ENCODE data around the gene SERINC5. TPM values are rescaled to one million over a fixed set of nuclear protein-coding genes. Genes with fewer than 3 reads are reported as not detected.
"Not testable (repeated sequence)": the region's sequence is repeated elsewhere in the genome, so short reads cannot be mapped to it uniquely, and the experiment has no call there.

The SERINC5 gene
- total RNA-seq, 5 donors from 2014 or later (not counting 1 experiment from before 2014, with no cell fraction given) = 109 to 170 (median 112) TPM

DNA sequence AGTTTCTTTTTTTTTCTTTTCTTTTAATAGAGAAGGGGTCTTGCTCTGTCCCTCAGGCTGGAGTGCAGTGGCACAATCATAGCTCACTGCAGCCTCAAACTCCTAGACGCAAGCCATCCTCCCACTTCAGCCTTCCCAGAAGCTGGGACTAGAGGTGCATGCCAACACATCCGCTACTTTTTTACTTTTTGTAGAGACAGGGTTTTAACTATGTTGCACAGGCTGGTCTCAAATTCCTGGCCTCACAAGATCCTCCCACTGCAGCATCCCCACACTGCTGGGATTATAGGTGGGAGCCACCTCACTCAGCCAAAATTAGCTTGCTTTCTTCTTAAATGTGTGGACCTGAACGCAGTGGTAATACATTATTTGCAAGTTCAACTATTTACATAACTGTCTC lies 66.1 kb downstream of the SERINC5 start:
- peaks cover 89 to 99% (median 89%) of the 10 kb centered on the region in 3 donors for H3K4me1 Mint-ChIP-seq
- H3K36me3 Mint-ChIP-seq = peaks cover 26% of the 10 kb centered on the region
- POLR2A ChIA-PET = interaction anchor here (0.6 to 1.0 kb wide), 6 partner anchors 9 to 476 kb away, joined by 4 to 15 read pairs (median 5); no protein-coding TSS in a partner anchor
- CTCF ChIA-PET = interaction anchor here (0.6 to 1.2 kb wide), 4 partner anchors 16 to 117 kb away, joined by 3 to 6 read pairs (median 4); no protein-coding TSS in a partner anchor
- H3K9me3 Mint-ChIP-seq = no peaks in the 10 kb centered on the region
- Histone ChIP-seq H3K4me3 (ENCODE audit: control insufficient read depth in 1 of 2, extremely low read depth in 1 of 2, low read length in 1 of 2) (peak overlapping the region; percentile 47 to 59), H3K9me3 (no peaks in the 10 kb centered on the region), H3K4me1 (ENCODE audit: control insufficient read depth in 1 of 2, extremely low read depth in 1 of 2, insufficient read depth in 2 of 2, low read length in 2 of 2) (peaks cover 90 to 98% of the 10 kb centered on the region in 2 experiments), H3K27me3 (replicated peaks in 1 of 2; ENCODE audit: control insufficient read depth in 2 of 2, extremely low read depth in 1 of 2, insufficient read depth in 2 of 2, low read length in 1 of 2) (no peaks in the 10 kb centered on the region), H3K27ac (ENCODE audit: low read length) (peak overlapping the region; percentile 85), H3K36me3 (ENCODE audit: control insufficient read depth in 2 of 2, extremely low read depth in 1 of 2, insufficient read depth in 1 of 2, low read length in 1 of 2) (no peaks in the 10 kb centered on the region)
- peak overlapping the region; percentile 84 to 86 (median 84) for H3K4me3 Mint-ChIP-seq
- H3K27me3 Mint-ChIP-seq = no peaks in the 10 kb centered on the region
- ATAC-seq (replicated peaks in 1 of 4) (no peak), DNase-seq (no peak)
- WGBS (ENCODE audit: insufficient coverage) = 33% methylated on average over 1 of the region's 3 CpGs
- H3K27ac Mint-ChIP-seq = peak overlapping the region; percentile 100

GRCh38 chr5:80189201-80189600 lies 66.6 kb downstream of the SERINC5 start:
- Histone ChIP-seq H3K27me3 (replicated peaks in 1 of 2; ENCODE audit: control insufficient read depth in 2 of 2, extremely low read depth in 1 of 2, insufficient read depth in 2 of 2, low read length in 1 of 2) (no peaks in the 10 kb centered on the region), H3K9me3 (no peaks in the 10 kb centered on the region), H3K4me1 (ENCODE audit: control insufficient read depth in 1 of 2, extremely low read depth in 1 of 2, insufficient read depth in 2 of 2, low read length in 2 of 2) (peaks cover 93 to 98% of the 10 kb centered on the region in 2 experiments), H3K36me3 (ENCODE audit: control insufficient read depth in 2 of 2, extremely low read depth in 1 of 2, insufficient read depth in 1 of 2, low read length in 1 of 2) (no peaks in the 10 kb centered on the region), H3K27ac (ENCODE audit: low read length) (peak overlapping the region; percentile 85), H3K4me3 (ENCODE audit: control insufficient read depth in 1 of 2, extremely low read depth in 1 of 2, low read length in 1 of 2) (peak overlapping the region; percentile 47 to 59)
- no peaks in the 10 kb centered on the region for H3K9me3 Mint-ChIP-seq
- peak in 1 of 35 experiments; percentile 45 for DNase-seq
- peak in 2 of 4 experiments; percentile 18 to 25 for ATAC-seq (replicated peaks in 1 of 4)
- no peaks in the 10 kb centered on the region for H3K27me3 Mint-ChIP-seq
- ChIA-PET CTCF (interaction anchor here (0.6 to 1.2 kb wide), 4 partner anchors 16 to 118 kb away, joined by 3 to 6 read pairs (median 4); no protein-coding TSS in a partner anchor), POLR2A (interaction anchor here (0.6 to 0.7 kb wide), 4 partner anchors 9 to 477 kb away, joined by 4 to 5 read pairs (median 5); no protein-coding TSS in a partner anchor)
- peaks cover 89 to 99% (median 89%) of the 10 kb centered on the region in 3 donors for H3K4me1 Mint-ChIP-seq
- 28% methylated on average over 2 of the region's 8 CpGs for WGBS (ENCODE audit: insufficient coverage)
- H3K4me3 Mint-ChIP-seq = peak overlapping the region; percentile 84 to 86 (median 84)
- H3K36me3 Mint-ChIP-seq = peaks cover 26% of the 10 kb centered on the region
- peak overlapping the region; percentile 100 for H3K27ac Mint-ChIP-seq

DNA sequence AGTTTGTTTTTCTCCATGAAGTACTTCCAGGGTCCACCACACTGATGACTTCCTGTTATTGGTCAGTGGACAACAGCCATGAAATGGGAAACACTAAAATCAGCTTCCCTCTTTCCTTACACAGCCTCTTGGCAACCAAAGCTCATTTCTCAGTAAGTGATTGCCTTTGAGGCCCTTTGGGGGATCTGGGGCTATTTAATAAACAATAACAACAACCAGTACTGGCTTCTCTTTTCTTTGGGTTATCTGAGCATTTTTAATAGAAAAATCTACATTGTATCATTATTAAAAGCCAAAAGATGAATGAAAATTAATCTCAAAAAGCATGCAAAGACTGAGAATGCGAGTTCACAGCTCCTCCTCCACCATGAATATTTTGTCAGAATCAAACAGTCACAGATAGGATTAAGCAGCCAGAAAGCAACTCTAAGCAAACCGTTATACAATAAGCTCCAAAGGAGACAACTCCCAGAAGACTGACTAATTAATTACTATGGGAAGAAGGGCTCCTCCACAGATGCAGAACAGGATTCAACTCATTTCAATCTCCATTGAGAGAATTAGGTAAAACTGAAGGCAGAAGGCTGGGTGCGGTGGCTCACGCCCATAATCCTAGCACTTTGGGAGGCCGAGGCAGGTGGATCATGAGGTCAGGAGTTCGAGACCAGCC lies 68.3 kb downstream of the SERINC5 start:
- WGBS (ENCODE audit: insufficient coverage) = 92% methylated on average over 4 of the region's 6 CpGs
- no peaks in the 10 kb centered on the region for H3K36me3 ChIP-seq (ENCODE audit: control insufficient read depth in 2 of 2, extremely low read depth in 1 of 2, insufficient read depth in 1 of 2, low read length in 1 of 2)
- H3K4me3 Mint-ChIP-seq = peak overlapping the region; percentile 52 to 84 (median 56)
- H3K9me3 Mint-ChIP-seq = no peaks in the 10 kb centered on the region
- no peak for DNase-seq
- peaks cover 89 to 99% (median 89%) of the 10 kb centered on the region in 3 donors for H3K4me1 Mint-ChIP-seq
- peaks cover 22% of the 10 kb centered on the region for H3K36me3 Mint-ChIP-seq
- H3K4me3 ChIP-seq (ENCODE audit: control insufficient read depth in 1 of 2, extremely low read depth in 1 of 2, low read length in 1 of 2) = no peak overlapping the region
- CTCF ChIA-PET = interaction anchor here (0.6 to 1.5 kb wide), 6 partner anchors 17 to 87 kb away, joined by 3 to 10 read pairs (median 4); no protein-coding TSS in a partner anchor
- no peak for ATAC-seq (replicated peaks in 1 of 4)
- H3K27me3 ChIP-seq (replicated peaks in 1 of 2; ENCODE audit: control insufficient read depth in 2 of 2, extremely low read depth in 1 of 2, insufficient read depth in 2 of 2, low read length in 1 of 2) = no peaks in the 10 kb centered on the region
- H3K4me1 ChIP-seq (ENCODE audit: control insufficient read depth in 1 of 2, extremely low read depth in 1 of 2, insufficient read depth in 2 of 2, low read length in 2 of 2) = peaks cover 89 to 97% of the 10 kb centered on the region in 2 experiments
- POLR2A ChIA-PET = interaction anchor here (0.8 to 0.9 kb wide), 2 partner anchors 23 to 43 kb away, joined by 3 to 4 read pairs; no protein-coding TSS in a partner anchor
- H3K27ac ChIP-seq (ENCODE audit: low read length) = peak overlapping the region; percentile 75
- H3K27ac Mint-ChIP-seq = peak overlapping the region; percentile 97 to 100
- H3K9me3 ChIP-seq = no peaks in the 10 kb centered on the region
- H3K27me3 Mint-ChIP-seq = no peaks in the 10 kb centered on the region

DNA sequence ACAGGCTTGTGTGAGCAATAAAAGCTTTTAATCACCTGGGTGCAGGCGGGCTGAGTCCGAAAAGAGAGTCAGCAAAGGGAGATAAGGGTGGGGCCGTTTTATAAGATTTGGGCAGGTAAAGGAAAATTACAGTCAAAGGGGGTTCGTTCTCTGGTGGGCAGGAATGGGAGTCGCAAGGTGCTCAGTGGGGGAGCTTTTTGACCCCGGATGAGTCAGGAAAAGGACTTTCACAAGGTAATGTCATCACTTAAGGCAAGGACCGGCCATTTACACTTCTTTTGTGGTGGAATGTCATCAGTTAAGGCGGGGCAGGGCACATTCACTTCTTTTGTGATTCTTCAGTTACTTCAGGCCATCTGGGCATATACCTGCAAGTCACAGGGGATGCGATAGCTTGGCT lies 70.3 kb downstream of the SERINC5 start:
- CTCF ChIA-PET = interaction anchor here (0.6 to 1.4 kb wide), 3 partner anchors 20 to 34 kb away, joined by 3 to 4 read pairs (median 3); no protein-coding TSS in a partner anchor
- Histone ChIP-seq H3K27ac (ENCODE audit: low read length) (peak overlapping the region; percentile 39), H3K4me1 (ENCODE audit: control insufficient read depth in 1 of 2, extremely low read depth in 1 of 2, insufficient read depth in 2 of 2, low read length in 2 of 2) (peaks cover 86 to 97% of the 10 kb centered on the region in 2 experiments)
- not testable (repeated sequence) for DNase-seq; H3K9me3 Mint-ChIP-seq; H3K27me3 ChIP-seq (replicated peaks in 1 of 2; ENCODE audit: control insufficient read depth in 2 of 2, extremely low read depth in 1 of 2, insufficient read depth in 2 of 2, low read length in 1 of 2); H3K36me3 ChIP-seq (ENCODE audit: control insufficient read depth in 2 of 2, extremely low read depth in 1 of 2, insufficient read depth in 1 of 2, low read length in 1 of 2); H3K27me3 Mint-ChIP-seq; H3K4me3 ChIP-seq (ENCODE audit: control insufficient read depth in 1 of 2, extremely low read depth in 1 of 2, low read length in 1 of 2); H3K9me3 ChIP-seq; ATAC-seq (replicated peaks in 1 of 4)
- Mint-ChIP-seq H3K4me1 (peaks cover 90 to 99% (median 92%) of the 10 kb centered on the region in 3 donors), H3K27ac (peak overlapping the region; percentile 88 to 93), H3K4me3 (peak overlapping the region; percentile 48 to 64 (median 52)), H3K36me3 (peaks cover 22% of the 10 kb centered on the region)
- 80% methylated on average over 4 of the region's 9 CpGs for WGBS (ENCODE audit: insufficient coverage)
- POLR2A ChIA-PET = interaction anchor here in 1 of 2 donors (0.6 kb wide), 1 partner anchor 9 kb away, joined by 4 read pairs; no protein-coding TSS in a partner anchor

DNA sequence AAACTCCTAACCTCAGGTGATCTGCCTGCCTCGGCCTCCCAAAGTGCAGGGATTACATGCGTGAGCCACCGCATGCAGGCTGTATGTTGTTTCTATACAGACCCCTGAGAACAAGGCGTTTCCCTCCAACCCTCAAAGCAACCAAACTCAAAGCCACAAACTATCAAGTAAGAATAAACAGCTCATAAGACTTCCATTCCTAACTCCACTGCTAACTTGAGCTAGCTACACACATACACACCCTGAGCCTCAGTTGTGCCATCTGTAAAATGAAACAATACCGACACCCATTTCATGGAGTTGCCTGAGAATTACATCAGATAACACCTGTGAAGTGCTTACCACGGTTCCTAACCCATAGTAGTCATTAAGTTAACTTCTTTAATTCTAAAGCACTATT lies 70.8 kb downstream of the SERINC5 start:
- H3K9me3 Mint-ChIP-seq = no peaks in the 10 kb centered on the region
- DNase-seq = peak in 1 of 35 experiments; percentile 26
- Histone ChIP-seq H3K27me3 (replicated peaks in 1 of 2; ENCODE audit: control insufficient read depth in 2 of 2, extremely low read depth in 1 of 2, insufficient read depth in 2 of 2, low read length in 1 of 2) (no peaks in the 10 kb centered on the region), H3K4me1 (ENCODE audit: control insufficient read depth in 1 of 2, extremely low read depth in 1 of 2, insufficient read depth in 2 of 2, low read length in 2 of 2) (peaks cover 87 to 95% of the 10 kb centered on the region in 2 experiments), H3K4me3 (ENCODE audit: control insufficient read depth in 1 of 2, extremely low read depth in 1 of 2, low read length in 1 of 2) (no peak overlapping the region), H3K27ac (ENCODE audit: low read length) (peak overlapping the region; percentile 39), H3K36me3 (ENCODE audit: control insufficient read depth in 2 of 2, extremely low read depth in 1 of 2, insufficient read depth in 1 of 2, low read length in 1 of 2) (no peaks in the 10 kb centered on the region), H3K9me3 (no peaks in the 10 kb centered on the region)
- peak overlapping the region; percentile 88 to 93 for H3K27ac Mint-ChIP-seq
- no peaks in the 10 kb centered on the region for H3K27me3 Mint-ChIP-seq
- H3K4me1 Mint-ChIP-seq = peaks cover 90 to 99% (median 92%) of the 10 kb centered on the region in 3 donors
- H3K36me3 Mint-ChIP-seq = peaks cover 22% of the 10 kb centered on the region
- POLR2A ChIA-PET = interaction anchor here in 1 of 2 donors (0.6 kb wide), 1 partner anchor 9 kb away, joined by 4 read pairs; no protein-coding TSS in a partner anchor
- no peak for ATAC-seq (replicated peaks in 1 of 4)
- WGBS (ENCODE audit: insufficient coverage) = 17% methylated on average over 4 of the region's 6 CpGs
- CTCF ChIA-PET = interaction anchor here (0.6 to 1.4 kb wide), 3 partner anchors 21 to 71 kb away, joined by 3 to 4 read pairs (median 3); no protein-coding TSS in a partner anchor
- peak overlapping the region; percentile 48 to 64 (median 52) for H3K4me3 Mint-ChIP-seq

All from T-cell (primary cell).